GM18873 (cell line): Measurements from ENCODE around the gene TSR1.
"Not testable (repeated sequence)": the region's sequence is repeated elsewhere in the genome, so short reads cannot be mapped to it uniquely, and the experiment has no call there.

Source experiments
- ATAC-seq: cut with Tn5 transposase; IDR thresholded peaks from one replicate; pipeline ENCODE4 v1.9.1; 2021; ENCODE audit warnings: mild to moderate bottlenecking, moderate library complexity, moderate number of reproducible peaks; ENCODE audit not compliant: unreplicated experiment, low FRiP score

The TSR1 gene

GRCh38 chr17:2343421-2343820, 7.2 kb upstream of the TSR1 start:
- ATAC-seq, result no peak

GRCh38 chr17:2338315-2338657, 2.0 kb upstream of the TSR1 start:
- no peak for ATAC-seq

- no peak for ATAC-seq
Measured at GRCh38 chr17:2337544-2338314, 1.5 kb upstream of the TSR1 start.

GRCh38 chr17:2336852-2337543, 741 bp upstream of the TSR1 start, which contains the start of gene SGSM2:
SGSM2 (plus strand) TSS chr17:2337501; CDS start chr17:2337689, 188 bp downstream.
- ATAC-seq, result peak; percentile 12

- no peak for ATAC-seq
Measured at GRCh38 chr17:2335726-2336214, 487 bp downstream of the TSR1 start.

GRCh38 chr17:2331303-2331702, 5.0 kb downstream of the TSR1 start:
- no peak for ATAC-seq

GRCh38 chr17:2323629-2324314, 12.5 kb downstream of the TSR1 start:
- ATAC-seq, result no peak

GRCh38 chr17:2321399-2321798, 14.9 kb downstream of the TSR1 start:
- no peak for ATAC-seq

GRCh38 chr17:2319051-2319450, 17.2 kb downstream of the TSR1 start:
- no peak for ATAC-seq

GRCh38 chr17:2317796-2318195, 18.5 kb downstream of the TSR1 start:
- no peak for ATAC-seq

- ATAC-seq, result not testable (repeated sequence)
Measured at GRCh38 chr17:2316916-2317205, 19.4 kb downstream of the TSR1 start.

GRCh38 chr17:2312736-2313135, 23.5 kb downstream of the TSR1 start:
- ATAC-seq, result no peak

GRCh38 chr17:2309338-2310154, 26.7 kb downstream of the TSR1 start:
- no peak for ATAC-seq

GRCh38 chr17:2304931-2305330, 31.3 kb downstream of the TSR1 start:
- no peak for ATAC-seq

GRCh38 chr17:2303204-2304188, 32.8 kb downstream of the TSR1 start, which contains the start of the genes SMG6 and SRR:
SMG6 (minus strand) TSS chr17:2303785; CDS start chr17:2303720, 65 bp downstream.
SRR (plus strand) TSS chr17:2303950; CDS start chr17:2315561, 11,611 bp downstream.
- peak; percentile 54 for ATAC-seq

GRCh38 chr17:2302778-2303203, 33.5 kb downstream of the TSR1 start:
- peak; percentile 11 for ATAC-seq

GRCh38 chr17:2299756-2300155, 36.5 kb downstream of the TSR1 start:
- ATAC-seq, result no peak

GRCh38 chr17:2299136-2299535, 37.1 kb downstream of the TSR1 start:
- ATAC-seq, result no peak

GRCh38 chr17:2297023-2297422, 39.2 kb downstream of the TSR1 start:
- ATAC-seq, result no peak
